ENCODE data around the gene ZNF207. TPM values are rescaled to one million over a fixed set of nuclear protein-coding genes. Genes with fewer than 3 reads are reported as not detected.

Gene ZNF207
- total and polyA plus RNA-seq, 7 donors: 60.9 to 136 (median 75.2) TPM

GRCh38 chr17:32341141-32341856, 8.7 kb upstream of the ZNF207 start:
- ATAC-seq: peak in 1 of 4 donors; percentile 11

GRCh38 chr17:32341857-32342602, 7.9 kb upstream of the ZNF207 start, which contains the start of gene C17orf75:
C17orf75 (minus strand) TSS chr17:32342173; CDS start chr17:32342139, 34 bp downstream.
- intact Hi-C loops (cut with DNase I): no loop called here
- peaks cover 5 to 33% of the 10 kb centered on the region in 2 donors for H3K36me3 ChIP-seq (ENCODE audit: insufficient read depth in 1 of 2, low read depth in 1 of 2)
- peak within 1 kb of the TSS; percentile 86 for H3K4me3 ChIP-seq
- TF ChIP-seq, protein P1, sequence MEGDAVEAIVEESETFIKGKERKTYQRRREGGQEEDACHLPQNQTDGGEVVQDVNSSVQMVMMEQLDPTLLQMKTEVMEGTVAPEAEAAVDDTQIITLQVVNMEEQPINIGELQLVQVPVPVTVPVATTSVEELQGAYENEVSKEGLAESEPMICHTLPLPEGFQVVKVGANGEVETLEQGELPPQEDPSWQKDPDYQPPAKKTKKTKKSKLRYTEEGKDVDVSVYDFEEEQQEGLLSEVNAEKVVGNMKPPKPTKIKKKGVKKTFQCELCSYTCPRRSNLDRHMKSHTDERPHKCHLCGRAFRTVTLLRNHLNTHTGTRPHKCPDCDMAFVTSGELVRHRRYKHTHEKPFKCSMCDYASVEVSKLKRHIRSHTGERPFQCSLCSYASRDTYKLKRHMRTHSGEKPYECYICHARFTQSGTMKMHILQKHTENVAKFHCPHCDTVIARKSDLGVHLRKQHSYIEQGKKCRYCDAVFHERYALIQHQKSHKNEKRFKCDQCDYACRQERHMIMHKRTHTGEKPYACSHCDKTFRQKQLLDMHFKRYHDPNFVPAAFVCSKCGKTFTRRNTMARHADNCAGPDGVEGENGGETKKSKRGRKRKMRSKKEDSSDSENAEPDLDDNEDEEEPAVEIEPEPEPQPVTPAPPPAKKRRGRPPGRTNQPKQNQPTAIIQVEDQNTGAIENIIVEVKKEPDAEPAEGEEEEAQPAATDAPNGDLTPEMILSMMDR (IDR thresholded peaks at IDR 0.05): no peak
- H3K27ac ChIP-seq: peak within 1 kb of the TSS; percentile 85
- WGBS, 3 donors: 4 to 7% (median 5%) methylated on average over 24 to 47 of the region's 47 CpGs
- ATAC-seq: peak; percentile 94 to 97 (median 96)
- no peaks in the 10 kb centered on the region for H3K9me3 ChIP-seq
- DNase-seq: peak; percentile 80 to 88
- no peaks in the 10 kb centered on the region for H3K4me1 ChIP-seq
- no peaks in the 10 kb centered on the region for H3K27me3 ChIP-seq (ENCODE audit: insufficient read depth in 3 of 3, low read length in 2 of 3)

More at GRCh38 chr17:32341141-32341856, 8.7 kb upstream of the ZNF207 start:
- H3K27me3 ChIP-seq (ENCODE audit: insufficient read depth in 3 of 3, low read length in 2 of 3): no peaks in the 10 kb centered on the region
- 7 to 9% (median 8%) methylated on average over 13 of the region's 13 CpGs for WGBS, 3 donors
- H3K27ac ChIP-seq: peak overlapping the region; percentile 85
- H3K36me3 ChIP-seq (ENCODE audit: insufficient read depth in 1 of 2, low read depth in 1 of 2): peaks cover 7 to 40% of the 10 kb centered on the region in 2 donors
- no peak for DNase-seq
- intact Hi-C loops (cut with DNase I): no loop called here
- TF ChIP-seq, protein P1 (IDR thresholded peaks at IDR 0.05): no peak
- no peaks in the 10 kb centered on the region for H3K4me1 ChIP-seq
- no peaks in the 10 kb centered on the region for H3K9me3 ChIP-seq
- peak overlapping the region; percentile 86 for H3K4me3 ChIP-seq

DNA sequence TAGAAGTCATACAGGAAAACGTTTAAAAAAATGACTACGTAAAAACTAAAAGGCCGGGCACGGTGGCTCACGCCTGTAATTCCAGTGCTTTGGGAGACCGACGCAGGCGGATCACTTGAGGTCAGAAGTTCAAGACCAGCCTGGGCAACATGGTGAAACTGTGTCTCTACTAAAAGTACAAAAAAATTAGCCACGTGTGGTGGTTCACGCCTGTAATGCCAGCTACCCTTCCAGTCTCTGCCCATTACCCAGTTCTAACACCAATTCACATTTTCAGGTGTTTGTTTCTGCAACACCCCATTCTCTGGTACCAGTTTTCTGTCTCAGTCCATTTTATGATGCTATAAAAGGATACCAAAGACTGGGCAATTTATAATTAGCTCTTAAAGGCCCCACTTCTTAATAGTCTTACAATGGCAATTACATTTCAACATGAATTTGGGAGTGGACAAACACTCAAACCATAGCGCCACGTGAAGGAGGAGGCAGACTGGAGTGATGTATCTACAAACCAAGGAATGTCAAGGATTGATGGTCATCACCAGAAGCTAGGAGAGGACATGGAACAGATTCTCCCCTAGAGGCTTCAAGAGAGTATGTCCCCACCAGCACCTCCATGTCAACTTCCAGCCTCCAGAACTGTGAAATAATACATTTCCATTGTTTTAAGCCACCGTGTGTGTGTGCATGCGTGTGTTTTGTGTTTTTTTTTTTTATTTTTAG, 7.2 kb upstream of the ZNF207 start:
- Histone ChIP-seq H3K4me3 (peak overlapping the region; percentile 86), H3K36me3 (ENCODE audit: insufficient read depth in 1 of 2, low read depth in 1 of 2) (peaks cover 3 to 25% of the 10 kb centered on the region in 2 donors), H3K27ac (peak overlapping the region; percentile 85), H3K9me3 (no peaks in the 10 kb centered on the region), H3K4me1 (no peaks in the 10 kb centered on the region), H3K27me3 (ENCODE audit: insufficient read depth in 3 of 3, low read length in 2 of 3) (no peaks in the 10 kb centered on the region)
- TF ChIP-seq, protein P1 (IDR thresholded peaks at IDR 0.05): no peak
- WGBS, 3 donors: 49 to 59% (median 53%) methylated on average over 14 of the region's 14 CpGs
- ATAC-seq (peak in 2 of 4 donors; percentile 15 to 16), DNase-seq (no peak)
- intact Hi-C loops (cut with DNase I): no loop called here

GRCh38 chr17:32345951-32346600, 3.9 kb upstream of the ZNF207 start:
- Histone ChIP-seq H3K36me3 (ENCODE audit: insufficient read depth in 1 of 2, low read depth in 1 of 2) (no peaks in the 10 kb centered on the region), H3K4me3 (no peak overlapping the region), H3K9me3 (no peaks in the 10 kb centered on the region), H3K27me3 (ENCODE audit: insufficient read depth in 3 of 3, low read length in 2 of 3) (no peaks in the 10 kb centered on the region), H3K27ac (no peak overlapping the region), H3K4me1 (peaks cover 4% of the 10 kb centered on the region)
- WGBS, 3 donors: 87 to 95% (median 91%) methylated on average over 11 of the region's 11 CpGs
- TF ChIP-seq, protein P1 (IDR thresholded peaks at IDR 0.05): no peak
- intact Hi-C loops (cut with DNase I): no loop called here
- DNase-seq (no peak), ATAC-seq (no peak)

All from psoas muscle (tissue), 8 donors.